ENCODE results near the gene BCL7C. TPM values are rescaled to one million over a fixed set of nuclear protein-coding genes. Genes with fewer than 3 reads are reported as not detected.

BCL7C gene
- total and polyA plus RNA-seq, 12 donors: 24.2 to 68.8 (median 27.5) TPM

DNA sequence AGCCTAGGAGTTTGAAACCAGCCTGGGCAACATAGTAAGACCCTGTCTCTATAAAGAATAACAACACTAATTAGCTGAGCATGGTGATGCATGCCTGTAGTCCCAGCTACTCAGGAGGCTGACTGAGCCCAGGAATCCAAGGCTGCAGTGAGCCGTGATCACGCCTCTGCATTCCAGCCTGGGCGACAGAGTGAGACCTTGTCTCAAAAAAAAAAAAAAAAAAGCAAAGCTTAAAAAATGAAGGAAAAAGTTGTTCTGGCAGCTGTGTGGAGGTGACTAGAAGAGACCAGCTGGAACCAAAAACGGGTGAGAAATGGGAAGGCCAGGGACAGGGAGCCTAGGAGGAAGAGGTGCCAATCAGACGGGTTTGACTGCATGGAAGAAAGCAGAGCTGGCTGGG, 4.2 kb downstream of the BCL7C start:
- no peak overlapping the region for H3K27ac ChIP-seq
- no peak for ATAC-seq
- intact Hi-C loops (cut with DNase I): loop anchor here in 1 of 10 donors (5.0 kb wide), 1 partner anchor 42 kb away; no protein-coding TSS in a partner anchor
- peaks cover 9 to 21% (median 17%) of the 10 kb centered on the region in 9 donors for H3K4me1 ChIP-seq
- WGBS, 2 donors: 85 to 92% methylated on average over 5 of the region's 5 CpGs
- H3K9me3 ChIP-seq: no peaks in the 10 kb centered on the region
- no peak overlapping the region for H3K4me3 ChIP-seq
- no peak for DNase-seq
- H3K36me3 ChIP-seq: peaks cover 0 to 80% (median 35%) of the 10 kb centered on the region in 9 donors
- H3K27me3 ChIP-seq: no peaks in the 10 kb centered on the region
- TF ChIP-seq, protein P1, sequence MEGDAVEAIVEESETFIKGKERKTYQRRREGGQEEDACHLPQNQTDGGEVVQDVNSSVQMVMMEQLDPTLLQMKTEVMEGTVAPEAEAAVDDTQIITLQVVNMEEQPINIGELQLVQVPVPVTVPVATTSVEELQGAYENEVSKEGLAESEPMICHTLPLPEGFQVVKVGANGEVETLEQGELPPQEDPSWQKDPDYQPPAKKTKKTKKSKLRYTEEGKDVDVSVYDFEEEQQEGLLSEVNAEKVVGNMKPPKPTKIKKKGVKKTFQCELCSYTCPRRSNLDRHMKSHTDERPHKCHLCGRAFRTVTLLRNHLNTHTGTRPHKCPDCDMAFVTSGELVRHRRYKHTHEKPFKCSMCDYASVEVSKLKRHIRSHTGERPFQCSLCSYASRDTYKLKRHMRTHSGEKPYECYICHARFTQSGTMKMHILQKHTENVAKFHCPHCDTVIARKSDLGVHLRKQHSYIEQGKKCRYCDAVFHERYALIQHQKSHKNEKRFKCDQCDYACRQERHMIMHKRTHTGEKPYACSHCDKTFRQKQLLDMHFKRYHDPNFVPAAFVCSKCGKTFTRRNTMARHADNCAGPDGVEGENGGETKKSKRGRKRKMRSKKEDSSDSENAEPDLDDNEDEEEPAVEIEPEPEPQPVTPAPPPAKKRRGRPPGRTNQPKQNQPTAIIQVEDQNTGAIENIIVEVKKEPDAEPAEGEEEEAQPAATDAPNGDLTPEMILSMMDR (IDR thresholded peaks at IDR 0.05): no peak

DNA sequence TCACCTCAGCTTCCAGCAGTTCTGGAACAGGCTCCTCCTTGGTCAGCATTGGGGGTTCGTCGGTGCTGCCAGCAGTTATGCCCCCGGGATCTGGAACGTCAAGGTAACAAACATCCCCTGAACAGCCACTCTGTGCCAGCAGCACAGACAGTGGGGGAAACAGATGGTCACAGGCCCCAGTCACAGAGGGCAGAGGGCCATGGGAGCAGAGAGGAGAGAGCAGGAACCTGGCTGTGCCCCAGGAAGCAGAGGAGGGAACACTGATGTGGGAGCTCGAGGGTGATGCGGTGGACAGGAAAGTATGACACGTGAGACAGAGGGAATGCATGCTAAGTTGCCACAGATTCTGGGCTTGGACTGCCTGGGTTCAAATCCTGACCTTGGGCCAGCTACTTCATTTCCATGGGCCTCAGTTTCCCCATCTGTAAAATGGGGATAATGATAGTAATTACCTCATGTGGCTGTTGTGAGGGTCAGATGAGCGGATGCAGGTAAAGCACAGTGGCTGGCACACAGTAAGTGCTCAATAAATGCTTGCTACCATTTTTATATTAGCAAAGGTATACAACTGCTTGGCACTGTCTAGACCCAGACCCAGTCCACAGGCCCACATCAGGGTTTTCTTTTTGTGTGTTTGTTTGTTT, 4.9 kb downstream of the BCL7C start:
- 79 to 81% methylated on average over 8 of the region's 8 CpGs for WGBS, 2 donors
- H3K36me3 ChIP-seq: peaks cover 0 to 88% (median 35%) of the 10 kb centered on the region in 9 donors
- intact Hi-C loops (cut with DNase I): no loop called here
- H3K27me3 ChIP-seq: no peaks in the 10 kb centered on the region
- DNase-seq: no peak
- no peaks in the 10 kb centered on the region for H3K9me3 ChIP-seq
- H3K4me3 ChIP-seq: no peak overlapping the region
- peaks cover 9 to 15% (median 12%) of the 10 kb centered on the region in 9 donors for H3K4me1 ChIP-seq
- no peak overlapping the region for H3K27ac ChIP-seq
- no peak for ATAC-seq
- TF ChIP-seq, protein P1 (IDR thresholded peaks at IDR 0.05): no peak

DNA sequence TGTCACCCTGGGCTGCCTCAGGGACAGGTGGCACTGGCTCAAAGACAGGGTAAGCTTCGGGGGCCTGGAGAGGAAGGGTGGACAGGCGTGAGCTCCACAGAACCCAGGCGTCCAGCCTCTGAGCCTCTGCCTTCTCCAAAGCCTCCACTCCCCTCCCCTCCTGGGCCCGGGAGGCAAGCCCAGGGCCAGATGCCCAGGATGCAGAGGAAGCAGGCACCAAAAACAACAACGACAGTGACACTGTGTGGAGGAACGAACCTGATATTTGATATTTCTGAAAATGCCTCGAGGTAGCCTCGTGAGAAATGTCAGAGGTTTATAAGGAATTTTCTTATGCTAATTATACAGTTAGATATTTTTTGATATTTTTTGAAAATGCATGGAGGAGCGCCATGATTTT, 6.0 kb downstream of the BCL7C start:
- no peak for DNase-seq
- ATAC-seq: no peak
- no peak overlapping the region for H3K4me3 ChIP-seq
- no peaks in the 10 kb centered on the region for H3K27me3 ChIP-seq
- peaks cover 5 to 11% (median 7%) of the 10 kb centered on the region in 9 donors for H3K4me1 ChIP-seq
- H3K9me3 ChIP-seq: no peaks in the 10 kb centered on the region
- WGBS, 2 donors: 83 to 92% methylated on average over 9 of the region's 9 CpGs
- H3K36me3 ChIP-seq: peaks cover 0 to 91% (median 35%) of the 10 kb centered on the region in 9 donors
- intact Hi-C loops (cut with DNase I): no loop called here
- TF ChIP-seq, protein P1 (IDR thresholded peaks at IDR 0.05): no peak
- H3K27ac ChIP-seq: no peak overlapping the region

- no peak for DNase-seq
- Histone ChIP-seq H3K4me1 (peaks cover 0 to 21% (median 7%) of the 10 kb centered on the region in 9 donors), H3K36me3 (peaks cover 0 to 88% (median 27%) of the 10 kb centered on the region in 9 donors), H3K27me3 (no peaks in the 10 kb centered on the region), H3K27ac (no peak overlapping the region), H3K9me3 (no peaks in the 10 kb centered on the region), H3K4me3 (no peak overlapping the region)
- WGBS, 2 donors: 89 to 96% methylated on average over 1 of the region's 1 CpG
- intact Hi-C loops (cut with DNase I): no loop called here
- no peak for ATAC-seq
- TF ChIP-seq, protein P1 (IDR thresholded peaks at IDR 0.05): no peak
Observed at GRCh38 chr16:30886145-30886544, 7.7 kb downstream of the BCL7C start.
